ENCODE results near the gene KPNA1.

DNA sequence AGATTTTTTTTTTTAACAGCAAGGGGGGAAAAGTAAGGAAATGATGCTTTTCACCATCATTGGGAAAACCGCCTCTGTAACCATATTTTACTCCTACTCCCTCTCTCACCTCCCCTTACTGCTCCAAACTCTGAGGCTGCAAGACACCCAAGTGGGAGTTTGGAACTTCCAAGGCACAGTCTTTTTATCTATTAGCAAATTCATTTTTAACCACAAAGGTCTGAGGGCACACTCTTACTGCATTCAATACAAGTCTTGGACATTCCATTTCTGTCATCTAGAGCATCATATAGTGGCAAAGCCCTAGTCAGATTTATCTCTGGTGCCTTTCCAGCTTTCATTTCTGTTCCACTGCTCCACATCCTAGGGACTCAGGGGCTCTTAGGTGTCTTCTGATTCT lies 117.5 kb downstream of the KPNA1 start:
- no peak for TF ChIP-seq ZFX (IDR thresholded peaks at IDR 0.05; ENCODE audit: borderline replicate concordance)
- TF ChIP-seq, protein P1, sequence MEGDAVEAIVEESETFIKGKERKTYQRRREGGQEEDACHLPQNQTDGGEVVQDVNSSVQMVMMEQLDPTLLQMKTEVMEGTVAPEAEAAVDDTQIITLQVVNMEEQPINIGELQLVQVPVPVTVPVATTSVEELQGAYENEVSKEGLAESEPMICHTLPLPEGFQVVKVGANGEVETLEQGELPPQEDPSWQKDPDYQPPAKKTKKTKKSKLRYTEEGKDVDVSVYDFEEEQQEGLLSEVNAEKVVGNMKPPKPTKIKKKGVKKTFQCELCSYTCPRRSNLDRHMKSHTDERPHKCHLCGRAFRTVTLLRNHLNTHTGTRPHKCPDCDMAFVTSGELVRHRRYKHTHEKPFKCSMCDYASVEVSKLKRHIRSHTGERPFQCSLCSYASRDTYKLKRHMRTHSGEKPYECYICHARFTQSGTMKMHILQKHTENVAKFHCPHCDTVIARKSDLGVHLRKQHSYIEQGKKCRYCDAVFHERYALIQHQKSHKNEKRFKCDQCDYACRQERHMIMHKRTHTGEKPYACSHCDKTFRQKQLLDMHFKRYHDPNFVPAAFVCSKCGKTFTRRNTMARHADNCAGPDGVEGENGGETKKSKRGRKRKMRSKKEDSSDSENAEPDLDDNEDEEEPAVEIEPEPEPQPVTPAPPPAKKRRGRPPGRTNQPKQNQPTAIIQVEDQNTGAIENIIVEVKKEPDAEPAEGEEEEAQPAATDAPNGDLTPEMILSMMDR (IDR thresholded peaks at IDR 0.05): no peak
